Measurements from ENCODE around the gene CTSL. TPM values are rescaled to one million over a fixed set of nuclear protein-coding genes. Genes with fewer than 3 reads are reported as not detected.

Gene CTSL
- total and polyA plus RNA-seq, 2 of the 13 experiments (the other 11 are each of a cell fraction or from before 2014, with no cell fraction given): 78.1 to 113 TPM

GRCh38 chr9:87701931-87702421 lies 23.9 kb upstream of the CTSL start:
- no peaks in the 10 kb centered on the region for H4K20me1 ChIP-seq (ENCODE audit: insufficient read depth, low read length)
- WGBS (ENCODE audit: low lambda C conversion rate): 97% methylated on average over 5 of the region's 6 CpGs
- no peaks in the 10 kb centered on the region for H3K27me3 ChIP-seq (ENCODE audit: control insufficient read depth in 1 of 2, insufficient read depth in 2 of 2, low read length in 2 of 2)
- in situ Hi-C loops (cut with HindIII; ENCODE audit: extremely low pct_ligation_motif_present, low pct_unique_long_range_greater_than_20kb) (no loop called here), intact Hi-C loops (cut with micrococcal nuclease; ENCODE audit: unreplicated experiment) (no loop called here)
- H3K79me2 ChIP-seq (ENCODE audit: insufficient read depth, low read length): no peaks in the 10 kb centered on the region
- no peak overlapping the region for H3K4me3 ChIP-seq (replicated peaks in 1 of 3; ENCODE audit: insufficient read depth in 1 of 3, low read depth in 2 of 3, low read length in 3 of 3)
- no peak overlapping the region for H3K9ac ChIP-seq (ENCODE audit: insufficient read depth, low read depth, low read length)
- no peak overlapping the region for H3K27ac ChIP-seq (ENCODE audit: extremely low read length, insufficient read depth, low read length)
- ChIA-PET POLR2A (no interaction called here), CTCF (ENCODE audit: low intra/inter-chr PET ratio, low total read pairs) (no interaction called here)
- FAIRE-seq: no peak
- no peak for DNase-seq (ENCODE audit: low spot score)
- no peak overlapping the region for H3K4me2 ChIP-seq (ENCODE audit: low read depth, low read length)
- H3K9me3 ChIP-seq (ENCODE audit: low read length): no peaks in the 10 kb centered on the region
- no peak overlapping the region for H2AFZ ChIP-seq (ENCODE audit: low read length)
- 0 out of 2 replicates have a peak, but pooled peaks cover 12% of the 10 kb centered on the region for H3K4me1 ChIP-seq (ENCODE audit: insufficient read depth, low read length)
- no peak for ATAC-seq
- no TSS peak for BruUV-seq (replicated peaks)
- H3K36me3 ChIP-seq (replicated peaks in 1 of 2; ENCODE audit: control insufficient read depth in 1 of 2, insufficient read depth in 2 of 2, low read length in 2 of 2): peaks cover 12 to 59% of the 10 kb centered on the region in 2 experiments
- TF ChIP-seq ZC3H4 (CRISPR knock-in tag; IDR thresholded peaks at IDR 0.05; ENCODE audit: borderline replicate concordance) (no peak), HIC2 (CRISPR knock-in tag; IDR thresholded peaks at IDR 0.05; ENCODE audit: low read depth) (no peak), KDM6A (CRISPR knock-in tag; IDR thresholded peaks at IDR 0.05; ENCODE audit: low read depth) (no peak), ISL2 (CRISPR knock-in tag; IDR thresholded peaks at IDR 0.05) (no peak), ARNT2 (CRISPR knock-in tag; IDR thresholded peaks at IDR 0.05; ENCODE audit: low read depth) (no peak), MNT (IDR thresholded peaks at IDR 0.05) (no peak), KDM5A (IDR thresholded peaks at IDR 0.05; ENCODE audit: borderline replicate concordance, low read length) (no peak), EHMT2 (IDR thresholded peaks at IDR 0.05; ENCODE audit: borderline replicate concordance, low read depth, low read length) (no peak), SOX13 (IDR thresholded peaks at IDR 0.05) (no peak), SOX13 (CRISPR knock-in tag; conservative IDR thresholded peaks at IDR 0.05 in 1 of 2, IDR thresholded peaks at IDR 0.05 in 1 of 2) (no peak), PRPF4 (IDR thresholded peaks at IDR 0.05; ENCODE audit: low read depth, low read length, poor library complexity, severe bottlenecking) (no peak)
- TF ChIP-seq, protein P1, sequence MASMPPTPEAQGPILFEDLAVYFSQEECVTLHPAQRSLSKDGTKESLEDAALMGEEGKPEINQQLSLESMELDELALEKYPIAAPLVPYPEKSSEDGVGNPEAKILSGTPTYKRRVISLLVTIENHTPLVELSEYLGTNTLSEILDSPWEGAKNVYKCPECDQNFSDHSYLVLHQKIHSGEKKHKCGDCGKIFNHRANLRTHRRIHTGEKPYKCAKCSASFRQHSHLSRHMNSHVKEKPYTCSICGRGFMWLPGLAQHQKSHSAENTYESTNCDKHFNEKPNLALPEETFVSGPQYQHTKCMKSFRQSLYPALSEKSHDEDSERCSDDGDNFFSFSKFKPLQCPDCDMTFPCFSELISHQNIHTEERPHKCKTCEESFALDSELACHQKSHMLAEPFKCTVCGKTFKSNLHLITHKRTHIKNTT (CRISPR knock-in tag; IDR thresholded peaks at IDR 0.05): no peak
- TF ChIP-seq, protein P2, sequence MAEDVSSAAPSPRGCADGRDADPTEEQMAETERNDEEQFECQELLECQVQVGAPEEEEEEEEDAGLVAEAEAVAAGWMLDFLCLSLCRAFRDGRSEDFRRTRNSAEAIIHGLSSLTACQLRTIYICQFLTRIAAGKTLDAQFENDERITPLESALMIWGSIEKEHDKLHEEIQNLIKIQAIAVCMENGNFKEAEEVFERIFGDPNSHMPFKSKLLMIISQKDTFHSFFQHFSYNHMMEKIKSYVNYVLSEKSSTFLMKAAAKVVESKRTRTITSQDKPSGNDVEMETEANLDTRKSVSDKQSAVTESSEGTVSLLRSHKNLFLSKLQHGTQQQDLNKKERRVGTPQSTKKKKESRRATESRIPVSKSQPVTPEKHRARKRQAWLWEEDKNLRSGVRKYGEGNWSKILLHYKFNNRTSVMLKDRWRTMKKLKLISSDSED (CRISPR knock-in tag; IDR thresholded peaks at IDR 0.05): no peak
- TF ChIP-seq, protein P3, sequence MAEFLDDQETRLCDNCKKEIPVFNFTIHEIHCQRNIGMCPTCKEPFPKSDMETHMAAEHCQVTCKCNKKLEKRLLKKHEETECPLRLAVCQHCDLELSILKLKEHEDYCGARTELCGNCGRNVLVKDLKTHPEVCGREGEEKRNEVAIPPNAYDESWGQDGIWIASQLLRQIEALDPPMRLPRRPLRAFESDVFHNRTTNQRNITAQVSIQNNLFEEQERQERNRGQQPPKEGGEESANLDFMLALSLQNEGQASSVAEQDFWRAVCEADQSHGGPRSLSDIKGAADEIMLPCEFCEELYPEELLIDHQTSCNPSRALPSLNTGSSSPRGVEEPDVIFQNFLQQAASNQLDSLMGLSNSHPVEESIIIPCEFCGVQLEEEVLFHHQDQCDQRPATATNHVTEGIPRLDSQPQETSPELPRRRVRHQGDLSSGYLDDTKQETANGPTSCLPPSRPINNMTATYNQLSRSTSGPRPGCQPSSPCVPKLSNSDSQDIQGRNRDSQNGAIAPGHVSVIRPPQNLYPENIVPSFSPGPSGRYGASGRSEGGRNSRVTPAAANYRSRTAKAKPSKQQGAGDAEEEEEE (CRISPR knock-in tag; IDR thresholded peaks at IDR 0.05; ENCODE audit: borderline replicate concordance): no peak
